HG03565 (cell line): Measurements from ENCODE around the gene PKN2.
"Not testable (repeated sequence)": the region's sequence is repeated elsewhere in the genome, so short reads cannot be mapped to it uniquely, and the experiment has no call there.

Experiments
- ATAC-seq: cut with Tn5 transposase; IDR thresholded peaks from one replicate; pipeline ENCODE4 v1.9.1; 2021; ENCODE audit warnings: mild to moderate bottlenecking, moderate library complexity; ENCODE audit not compliant: unreplicated experiment

PKN2 gene

GRCh38 chr1:88876573-88877365 lies 192.7 kb downstream of the PKN2 start:
- ATAC-seq = no peak

DNA sequence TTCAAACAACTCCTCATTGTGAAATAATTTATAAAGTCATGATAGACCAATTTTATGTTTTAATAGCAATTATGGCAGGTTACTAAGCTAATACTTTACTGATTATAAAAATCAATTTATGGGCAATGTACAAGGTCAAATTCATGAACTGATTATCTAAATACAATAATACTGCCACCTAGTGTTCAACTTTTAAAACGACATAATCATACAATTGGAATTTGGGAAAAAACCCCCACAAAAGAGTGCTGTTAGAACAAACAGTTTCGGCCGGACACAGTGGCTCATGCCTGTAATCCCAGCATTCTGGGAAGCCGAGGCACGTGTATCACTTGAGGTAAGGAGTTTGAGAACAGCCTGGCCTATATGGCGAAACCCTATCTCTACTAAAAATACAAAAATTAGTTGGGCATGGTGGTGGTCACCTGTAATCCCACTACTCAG lies 193.3 kb downstream of the PKN2 start:
- no peak for ATAC-seq

GRCh38 chr1:88877911-88878310 lies 193.8 kb downstream of the PKN2 start:
- no peak for ATAC-seq

- no peak for ATAC-seq
Observed at GRCh38 chr1:88878731-88879130, 194.7 kb downstream of the PKN2 start.

DNA sequence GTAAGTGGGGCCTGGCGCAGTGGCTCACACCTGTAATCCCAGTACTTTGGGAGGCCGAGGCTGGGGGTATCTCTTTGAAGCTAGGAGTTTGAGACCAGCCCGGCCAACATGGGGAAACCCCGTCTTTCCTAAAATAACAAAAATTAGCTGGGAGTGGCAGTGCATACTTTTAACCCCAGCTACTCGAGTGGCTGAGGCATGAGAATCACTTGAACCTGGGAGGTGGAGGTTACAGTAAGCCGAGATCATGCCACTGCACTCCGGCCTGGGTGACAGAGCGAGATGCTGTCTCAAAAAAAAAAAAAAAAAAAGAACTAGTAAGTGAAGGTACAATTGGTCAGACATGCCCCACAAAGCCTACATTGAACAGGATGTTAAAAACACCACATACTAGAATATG lies 196.6 kb downstream of the PKN2 start:
- not testable (repeated sequence) for ATAC-seq

GRCh38 chr1:88883156-88883555 lies 199.1 kb downstream of the PKN2 start:
- ATAC-seq = no peak
